ENCODE measurements around the gene SMG9.

- TF ChIP-seq CTCF (IDR thresholded peaks at IDR 0.05) (no peak), POLR2A (IDR thresholded peaks at IDR 0.05) (no peak), POLR2AphosphoS5 (IDR thresholded peaks at IDR 0.05) (no peak)
Measured at GRCh38 chr19:43692877-43693276, 61.9 kb downstream of the SMG9 start.
